HepG2 (cell line): ENCODE measurements around the gene C1QTNF9. TPM values are rescaled to one million over a fixed set of nuclear protein-coding genes. Genes with fewer than 3 reads are reported as not detected.

Experiments used
- ATAC-seq: fragments of 200-7000 bp; cut with Tn5 transposase; 3 replicates; pipeline ENCODE4 v1.9.1; 2020; ENCODE audit warnings: mild to moderate bottlenecking, moderate library complexity
- BruUV-seq: library from RNA; stranded (reverse); fragments of 400-500 nt; replicated peaks from 2 replicates; lab custom pipeline; 2021; lab: Mats Ljungman, UMichigan
- CTCF ChIA-PET: fragments of 300-600 bp; formaldehyde crosslinking; extraction: SDS; loops from one replicate; lab custom pipeline; 2021; ENCODE audit warnings: low total read pairs, inconsistent platforms, low intra/inter-chr PET ratio; lab: Yijun Ruan, JAX
- POLR2A ChIA-PET: fragments of 350-600 bp; sonication (Branson Sonifier 250); formaldehyde crosslinking; loops from one replicate; lab custom pipeline; 2020; ENCODE audit warnings: antibody characterized with exemption, inconsistent platforms; lab: Yijun Ruan, JAX
- DNase-seq: peaks from one replicate; pipeline ENCODE4 v3.0.0-alpha.2; 2015; ENCODE audit warnings: low spot score
- FAIRE-seq: peaks from 3 replicates; lab custom pipeline; 2011; peaks lifted over from hg19 to GRCh38; lab: Jason Lieb, UNC
- H2AFZ ChIP-seq: one replicate; pipeline ENCODE4 v1.6.1; 2011; ENCODE audit warnings: low read length, inconsistent platforms
- H3K27ac ChIP-seq: fragments of 300-600 bp; 3 replicates; pipeline ENCODE4 v1.8.0; 2011; ENCODE audit warnings: mixed run types, mild to moderate bottlenecking, mixed read lengths, low read length, inconsistent platforms; ENCODE audit not compliant: insufficient read depth; ENCODE audit errors: extremely low read length
- H3K27me3 ChIP-seq, 2 experiments: fragments of 200-600 bp in 1 of 2; 2 replicates in 1 of 2; 3 replicates in 1 of 2; pipeline versions ENCODE4 v1.6.0 to v1.8.0; 2011; ENCODE audit warnings: low read length in 2 of 2, mild to moderate bottlenecking in 2 of 2, moderate library complexity in 2 of 2, inconsistent platforms in 1 of 2; ENCODE audit not compliant: insufficient read depth in 2 of 2, control insufficient read depth in 1 of 2
- H3K36me3 ChIP-seq, 2 experiments: fragments of 200-600 bp in 1 of 2; replicated peaks in 1 of 2; 2 replicates in 1 of 2; 3 replicates in 1 of 2; pipeline versions ENCODE4 v1.5.1 to v1.8.0; 2011; ENCODE audit warnings: low read length in 2 of 2, inconsistent platforms in 1 of 2; ENCODE audit not compliant: insufficient read depth in 2 of 2, control insufficient read depth in 1 of 2
- H3K4me1 ChIP-seq: 2 replicates; pipeline ENCODE4 v1.5.1; 2012; ENCODE audit warnings: low read length, inconsistent platforms; ENCODE audit not compliant: insufficient read depth
- H3K4me2 ChIP-seq: 2 replicates; pipeline ENCODE4 v1.6.0; 2011; ENCODE audit warnings: low read depth, low read length, inconsistent platforms
- H3K4me3 ChIP-seq, 3 experiments: fragments of 200-600 bp in 1 of 3; sonication (generic), shearing (Covaris generic) in 1 of 3; replicated peaks in 1 of 3; 2 replicates each; pipeline ENCODE4 v1.5.1; 2011 to 2016; ENCODE audit warnings: low read length in 3 of 3, inconsistent platforms in 2 of 3, low read depth in 2 of 3, mild to moderate bottlenecking in 2 of 3, control low read depth in 1 of 3, mixed read lengths in 1 of 3; ENCODE audit not compliant: insufficient read depth in 1 of 3
- H3K79me2 ChIP-seq: one replicate; pipeline ENCODE4 v1.6.1; 2011; ENCODE audit warnings: low read length, inconsistent platforms; ENCODE audit not compliant: insufficient read depth
- H3K9ac ChIP-seq: 2 replicates; pipeline ENCODE4 v1.6.0; 2011; ENCODE audit warnings: mild to moderate bottlenecking, low read depth, low read length, inconsistent platforms; ENCODE audit not compliant: insufficient read depth
- H3K9me3 ChIP-seq: 2 replicates; pipeline ENCODE4 v1.5.1; 2012; ENCODE audit warnings: mild to moderate bottlenecking, low read length
- H4K20me1 ChIP-seq: 2 replicates; pipeline ENCODE4 v1.6.0; 2011; ENCODE audit warnings: inconsistent platforms, mild to moderate bottlenecking, low read length, moderate library complexity; ENCODE audit not compliant: insufficient read depth
- RAD21 ChIP-seq: fragments of 450-650 bp; formaldehyde crosslinking; IDR thresholded peaks from 2 replicates; pipeline ENCODE4 v1.5.0; 2020; ENCODE audit warnings: mild to moderate bottlenecking
- ZNF282 ChIP-seq: fragments of 450-650 bp; IDR thresholded peaks from 2 replicates; pipeline ENCODE4 v1.6.1; 2018; ENCODE audit not compliant: partially characterized antibody
- ZNF720 ChIP-seq: sonication (generic); formaldehyde crosslinking; IDR thresholded peaks from 2 replicates; pipeline ENCODE4 v1.4.0; 2020; ENCODE audit warnings: missing genetic modification reagents
- ZNF768 ChIP-seq: sonication (generic); formaldehyde crosslinking; IDR thresholded peaks from 2 replicates; pipeline ENCODE4 v1.4.0; 2020; ENCODE audit warnings: missing genetic modification reagents
- WGBS: methylation state at CpG from one replicate; pipeline ENCODE4 v1.1.6; 2017; ENCODE audit warnings: low lambda C conversion rate; 5-methylcytosine and 5-hydroxymethylcytosine counted together
- in situ Hi-C: cut with HindIII; loops from 2 replicates; pipeline ENCODE4 v1.10.0; 2017; ENCODE audit warnings: low pct_unique_long_range_greater_than_20kb; ENCODE audit not compliant: extremely low pct_ligation_motif_present
- intact Hi-C: fragments of 100-400 bp; cut with micrococcal nuclease; formaldehyde crosslinking; loops from one replicate; pipeline ENCODE4 v1.10.0; 2022; ENCODE audit not compliant: unreplicated experiment
- polyA plus RNA-seq, 8 experiments: library from polyadenylated mRNA; depleted of rRNA in 3 of 8; stranded (reverse) in 7 of 8; unstranded in 1 of 8; fragments of >200 nt; fragmentation: Illumina TruSeq in 4 of 8; extraction: Trizol in 4 of 8; gene quantifications; 2 replicates each; pipeline versions ENCODE4 v1.2.1 to v1.2.3, GENCODE V29; 2011 to 2016; ENCODE audit warnings: low read depth in 4 of 8, missing spikeins in 1 of 8, mixed read lengths in 1 of 8; ENCODE audit not compliant: insufficient read depth in 1 of 8
- total RNA-seq, 5 experiments: library from RNA; depleted of rRNA; stranded (reverse); fragments of >200 nt; fragmentation: Illumina TruSeq; extraction: Trizol; gene quantifications; 2 replicates each; pipeline ENCODE4 v1.2.3, GENCODE V29; 2016; ENCODE audit warnings: low read depth in 1 of 5
- TF ChIP-seq, protein P1 (sequence below): sonication (generic); formaldehyde crosslinking; IDR thresholded peaks from 2 replicates; pipeline ENCODE4 v1.4.0; 2020; ENCODE audit warnings: missing genetic modification reagents

C1QTNF9 gene
- total and polyA plus RNA-seq, 2 of the 13 experiments (the other 11 are each of a cell fraction or from before 2014, with no cell fraction given) = not detected

DNA sequence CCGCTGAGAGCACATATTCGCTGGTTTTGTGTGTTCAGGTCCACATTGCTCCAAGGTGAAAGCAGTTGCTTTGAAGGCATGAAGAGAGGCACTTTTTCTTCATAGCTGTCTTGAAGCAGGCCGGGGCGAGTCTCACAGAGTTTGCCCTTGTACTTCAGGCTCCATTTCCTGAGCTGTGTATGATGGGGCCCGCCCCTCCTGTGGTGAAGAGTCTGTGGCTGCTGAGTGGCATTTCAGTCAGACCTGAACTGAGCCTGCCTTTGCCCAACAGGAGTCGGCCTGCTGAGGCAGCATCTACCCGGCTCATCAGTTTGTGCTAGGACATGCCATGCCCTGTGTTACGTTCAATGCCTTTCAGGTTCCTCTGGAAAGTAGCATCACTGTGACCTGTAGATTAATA, 44.4 kb upstream of the C1QTNF9 start:
- in situ Hi-C loops (no loop called here), intact Hi-C loops (no loop called here)
- H2AFZ ChIP-seq = no peak overlapping the region
- H4K20me1 ChIP-seq = no peaks in the 10 kb centered on the region
- H3K27ac ChIP-seq = no peak overlapping the region
- peaks cover 26% of the 10 kb centered on the region for H3K4me1 ChIP-seq
- H3K27me3 ChIP-seq = no peaks in the 10 kb centered on the region
- ChIA-PET CTCF (no interaction called here), POLR2A (no interaction called here)
- no peak for FAIRE-seq
- no peak for DNase-seq
- H3K9ac ChIP-seq = no peak overlapping the region
- BruUV-seq = no TSS peak
- H3K4me3 ChIP-seq = no peak overlapping the region
- no peaks in the 10 kb centered on the region for H3K79me2 ChIP-seq
- no peaks in the 10 kb centered on the region for H3K9me3 ChIP-seq
- 95% methylated on average over 8 of the region's 8 CpGs for WGBS
- ATAC-seq = no peak
- TF ChIP-seq RAD21 (CRISPR knock-in tag) (no peak), ZNF720 (CRISPR knock-in tag) (no peak)
- TF ChIP-seq, protein P1, sequence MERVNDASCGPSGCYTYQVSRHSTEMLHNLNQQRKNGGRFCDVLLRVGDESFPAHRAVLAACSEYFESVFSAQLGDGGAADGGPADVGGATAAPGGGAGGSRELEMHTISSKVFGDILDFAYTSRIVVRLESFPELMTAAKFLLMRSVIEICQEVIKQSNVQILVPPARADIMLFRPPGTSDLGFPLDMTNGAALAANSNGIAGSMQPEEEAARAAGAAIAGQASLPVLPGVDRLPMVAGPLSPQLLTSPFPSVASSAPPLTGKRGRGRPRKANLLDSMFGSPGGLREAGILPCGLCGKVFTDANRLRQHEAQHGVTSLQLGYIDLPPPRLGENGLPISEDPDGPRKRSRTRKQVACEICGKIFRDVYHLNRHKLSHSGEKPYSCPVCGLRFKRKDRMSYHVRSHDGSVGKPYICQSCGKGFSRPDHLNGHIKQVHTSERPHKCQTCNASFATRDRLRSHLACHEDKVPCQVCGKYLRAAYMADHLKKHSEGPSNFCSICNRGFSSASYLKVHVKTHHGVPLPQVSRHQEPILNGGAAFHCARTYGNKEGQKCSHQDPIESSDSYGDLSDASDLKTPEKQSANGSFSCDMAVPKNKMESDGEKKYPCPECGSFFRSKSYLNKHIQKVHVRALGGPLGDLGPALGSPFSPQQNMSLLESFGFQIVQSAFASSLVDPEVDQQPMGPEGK (CRISPR knock-in tag) = no peak
- TF ChIP-seq, all 625 proteins: peak for 0
- H3K4me2 ChIP-seq = no peak overlapping the region
- H3K36me3 ChIP-seq = peaks cover 3 to 6% of the 10 kb centered on the region in 2 experiments; a peak in 3 of 5 replicates

DNA sequence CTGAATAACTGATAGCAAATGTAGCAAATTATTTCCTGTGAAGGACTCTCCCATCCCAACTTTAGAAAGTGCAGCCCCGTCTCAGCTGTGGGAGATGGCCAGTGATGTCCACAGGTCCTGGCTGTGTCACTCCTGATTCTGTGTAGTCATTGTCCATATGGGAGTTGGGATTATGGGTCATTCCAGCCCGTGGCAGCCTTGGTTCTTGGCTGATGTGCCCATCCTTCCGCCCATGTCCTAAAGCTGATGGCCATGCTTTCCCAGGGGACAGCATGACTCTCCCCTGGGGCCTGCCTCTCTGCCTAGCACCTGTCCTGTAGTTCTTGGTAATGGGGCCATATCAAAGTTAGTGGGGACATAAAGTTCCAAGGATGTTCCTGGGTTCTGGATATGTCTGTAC, 43.9 kb upstream of the C1QTNF9 start:
- Histone ChIP-seq H2AFZ (no peak overlapping the region), H4K20me1 (no peaks in the 10 kb centered on the region; the same call in 1 of the 2 replicates), H3K27me3 (no peaks in the 10 kb centered on the region), H3K27ac (no peak overlapping the region), H3K4me1 (peaks cover 30% of the 10 kb centered on the region), H3K79me2 (peaks cover under 1% of the 10 kb centered on the region), H3K4me2 (no peak overlapping the region), H3K36me3 (peaks cover 3 to 6% of the 10 kb centered on the region in 2 experiments; a peak in 3 of 5 replicates), H3K9ac (no peak overlapping the region), H3K9me3 (no peaks in the 10 kb centered on the region), H3K4me3 (no peak overlapping the region)
- DNase-seq (no peak), FAIRE-seq (no peak), ATAC-seq (no peak)
- in situ Hi-C loops (no loop called here), intact Hi-C loops (no loop called here)
- ChIA-PET POLR2A (no interaction called here), CTCF (no interaction called here)
- BruUV-seq = no TSS peak
- WGBS = 96% methylated on average over 3 of the region's 3 CpGs
- TF ChIP-seq ZNF768 (CRISPR knock-in tag) = no peak
- no peak for TF ChIP-seq ZNF282
